Ovary (tissue), 9 donors: ENCODE data around the gene FIGNL2. TPM values are rescaled to one million over a fixed set of nuclear protein-coding genes. Genes with fewer than 3 reads are reported as not detected.

Experiments used
- DNase-seq, 5 donors: peaks; one replicate each; pipeline ENCODE4 v3.0.0-alpha.2; 2019 to 2020
- H3K27ac ChIP-seq, 2 donors: fragments of 200-600 bp; one replicate each; pipeline versions ENCODE4 v1.5.1 to v1.8.0; 2019 to 2022
- H3K27me3 ChIP-seq: fragments of 200-600 bp; one replicate; pipeline ENCODE4 v1.8.0; 2022
- H3K36me3 ChIP-seq: fragments of 200-600 bp; sonication (generic); one replicate; pipeline ENCODE4 v1.5.1; 2019
- H3K4me1 ChIP-seq: one replicate; pipeline ENCODE4 v1.8.1; 2013; ENCODE audit warnings: mild to moderate bottlenecking, moderate library complexity; ENCODE audit not compliant: insufficient read depth
- H3K4me3 ChIP-seq: fragments of 200-600 bp; sonication (generic); one replicate; pipeline ENCODE4 v1.5.1; 2017
- H3K9me3 ChIP-seq, 2 donors: fragments of 200-600 bp in 1 of 2; sonication (generic) in 1 of 2; one replicate each; pipeline versions ENCODE4 v1.5.1 to v1.8.1; 2013 to 2019; ENCODE audit warnings: mild to moderate bottlenecking in 1 of 2, moderate library complexity in 1 of 2
- CTCF ChIP-seq, 3 donors: fragments of 450-650 bp in 2 of 3; fragments of 200-600 bp in 1 of 3; IDR thresholded peaks; one replicate each; pipeline versions ENCODE4 v1.5.1 to v1.8.0; 2016 to 2022; ENCODE audit warnings: antibody characterized with exemption in 3 of 3, mild to moderate bottlenecking in 1 of 3
- EP300 ChIP-seq: sonication (generic); formaldehyde crosslinking; IDR thresholded peaks from one replicate; pipeline ENCODE4 v1.6.1; 2017; ENCODE audit warnings: antibody characterized with exemption
- POLR2A ChIP-seq: fragments of 450-650 bp; IDR thresholded peaks from one replicate; pipeline ENCODE4 v1.6.1; 2017; ENCODE audit warnings: antibody characterized with exemption, mild to moderate bottlenecking, moderate library complexity
- WGBS, 3 donors: extraction: QIAGEN DNeasy Blood & Tissue Kit in 1 of 3; methylation state at CpG; one replicate each; pipeline versions ENCODE4 v1.1.5 to v1.1.7; 2013 to 2017; 5-methylcytosine and 5-hydroxymethylcytosine counted together
- intact Hi-C, 4 donors: fragments of 100-400 bp; cut with DNase I; formaldehyde crosslinking; loops; one replicate each; pipeline versions ENCODE4 v1.11.0 to v1.15.1; 2022 to 2023
- polyA plus RNA-seq, 2 donors: library from polyadenylated mRNA; stranded (reverse); fragments of 200-250 nt in 1 of 2; fragments of 350-450 nt in 1 of 2; fragmentation: Illumina TruSeq in 1 of 2; extraction: RNeasy Lipid Tissue Mini Kit (QIAGEN cat#74804) in 1 of 2; gene quantifications; one replicate each; pipeline ENCODE4 v1.2.3, GENCODE V29; 2013 to 2014
- total RNA-seq, 7 donors: library from RNA; depleted of rRNA in 2 of 7; stranded (reverse); fragments of >200 nt in 2 of 7; fragmentation: NEBNext Ultra II Directional in 3 of 7; extraction: Animal tissue kit (Norgen Biotek cat#: 25700) in 3 of 7; gene quantifications; one replicate each; pipeline versions ENCODE4 v1.1.0 to v1.2.4, GENCODE V29; 2016 to 2023
- donor health status: DM: no; HTN: no; CAD: no; lungs with moderate emphysema.
- donor health status: DM: no; HTN: no; CAD: no.
- donor health status: Bipolar disorder and iron deficiency.
- donor health status: DM: yes; HTN: yes; CAD: no.
- donor health status: DM: no; HTN: no; CAD: no.
- donor health status: DM: yes; HTN: yes; CAD: no.

Gene FIGNL2
- total and polyA plus RNA-seq, 9 donors = 0.11 to 0.50 (median 0.22) TPM

GRCh38 chr12:51855586-51856428 is 7.3 kb upstream of the FIGNL2 start:
- intact Hi-C loops = no loop called here

GRCh38 chr12:51852404-51853137 is 4.1 kb upstream of the FIGNL2 start:
- DNase-seq = no peak
- Histone ChIP-seq H3K9me3 (no peaks in the 10 kb centered on the region), H3K4me1 (no peaks in the 10 kb centered on the region), H3K27ac (no peak overlapping the region), H3K36me3 (no peaks in the 10 kb centered on the region), H3K4me3 (no peak overlapping the region), H3K27me3 (no peaks in the 10 kb centered on the region)
- 81 to 83% (median 81%) methylated on average over 5 of the region's 5 CpGs for WGBS, 3 donors
- intact Hi-C loops = no loop called here
- TF ChIP-seq POLR2A (no peak), EP300 (no peak), CTCF (IDR thresholded peaks at IDR 0.05) (no peak)

More at GRCh38 chr12:51855586-51856428, 7.3 kb upstream of the FIGNL2 start:
- WGBS, 3 donors = 5 to 10% (median 7%) methylated on average over 21 of the region's 21 CpGs
- no peak overlapping the region for H3K4me3 ChIP-seq
- H3K36me3 ChIP-seq = no peaks in the 10 kb centered on the region
- no peak for DNase-seq
- H3K9me3 ChIP-seq = no peaks in the 10 kb centered on the region
- H3K27me3 ChIP-seq = no peaks in the 10 kb centered on the region
- no peaks in the 10 kb centered on the region for H3K4me1 ChIP-seq
- no peak overlapping the region for H3K27ac ChIP-seq
- TF ChIP-seq EP300 = no peak
- TF ChIP-seq CTCF (IDR thresholded peaks at IDR 0.05) = no peak
- TF ChIP-seq POLR2A = no peak

- H3K36me3 ChIP-seq = no peaks in the 10 kb centered on the region
- intact Hi-C loops = no loop called here
- H3K27me3 ChIP-seq = no peaks in the 10 kb centered on the region
- peaks cover 2% of the 10 kb centered on the region for H3K4me1 ChIP-seq
- TF ChIP-seq CTCF (IDR thresholded peaks at IDR 0.05) (no peak), EP300 (no peak), POLR2A (no peak)
- no peak for DNase-seq
- H3K4me3 ChIP-seq = no peak overlapping the region
- WGBS, 3 donors = 50 to 52% (median 51%) methylated on average over 8 of the region's 8 CpGs
- H3K9me3 ChIP-seq = no peaks in the 10 kb centered on the region
- no peak overlapping the region for H3K27ac ChIP-seq
Measured at GRCh38 chr12:51851413-51852124, 3.1 kb upstream of the FIGNL2 start.

- Histone ChIP-seq H3K27me3 (no peaks in the 10 kb centered on the region), H3K9me3 (no peaks in the 10 kb centered on the region), H3K4me3 (no peak overlapping the region), H3K27ac (no peak overlapping the region), H3K36me3 (no peaks in the 10 kb centered on the region), H3K4me1 (peaks cover 2% of the 10 kb centered on the region)
- DNase-seq = no peak
- WGBS, 3 donors = 64 to 78% (median 65%) methylated on average over 4 of the region's 4 CpGs
- intact Hi-C loops = no loop called here
- TF ChIP-seq POLR2A (no peak), EP300 (no peak), CTCF (IDR thresholded peaks at IDR 0.05) (no peak)
Measured at GRCh38 chr12:51850965-51851299, 2.4 kb upstream of the FIGNL2 start.
